ENCODE data around the gene PGAP1.
"Not testable (repeated sequence)": the region's sequence is repeated elsewhere in the genome, so short reads cannot be mapped to it uniquely, and the experiment has no call there.

The PGAP1 gene

DNA sequence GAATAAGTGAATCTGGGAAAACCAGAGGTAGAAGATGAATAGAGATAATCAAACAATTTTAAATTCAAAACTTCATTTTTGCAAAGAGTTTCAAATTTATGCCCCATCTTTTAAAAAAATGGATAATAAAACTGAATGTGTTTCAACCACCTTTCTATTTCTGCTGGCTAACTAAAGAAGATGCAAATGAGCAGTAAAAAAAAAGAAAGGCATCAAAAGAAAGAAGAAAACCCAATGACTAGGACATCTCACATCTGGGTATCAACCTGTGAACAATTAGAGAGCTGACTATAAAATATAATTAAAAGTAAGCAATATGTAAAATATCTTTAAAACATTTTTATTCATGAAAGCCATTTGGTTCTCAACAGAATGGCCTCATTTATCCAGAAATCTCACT, 2.5 kb downstream of the PGAP1 start:
- no peak overlapping the region for H3K27ac ChIP-seq (ENCODE audit: low read depth, low read length)
- H3K4me1 ChIP-seq (ENCODE audit: control insufficient read depth, insufficient read depth, low read length), result peaks cover 22% of the 10 kb centered on the region
- H3K36me3 ChIP-seq (ENCODE audit: control insufficient read depth, insufficient read depth, low read length), result peaks cover 7% of the 10 kb centered on the region
- peak overlapping the region; percentile 99 for H3K4me3 ChIP-seq (ENCODE audit: low read depth, low read length)
- H3K9me3 ChIP-seq (ENCODE audit: control insufficient read depth, insufficient read depth, low read length), result no peaks in the 10 kb centered on the region
- no peak overlapping the region for H3K9ac ChIP-seq (ENCODE audit: low read depth, low read length)
- H3K27me3 ChIP-seq (ENCODE audit: control insufficient read depth, insufficient read depth, low read length), result peaks cover 6% of the 10 kb centered on the region

- no peaks in the 10 kb centered on the region for H3K27me3 ChIP-seq (ENCODE audit: control insufficient read depth, insufficient read depth, low read length)
- H3K9ac ChIP-seq (ENCODE audit: low read depth, low read length), result no peak overlapping the region
- peaks cover 3% of the 10 kb centered on the region; the same call in 1 of the 2 replicates for H3K4me1 ChIP-seq (ENCODE audit: control insufficient read depth, insufficient read depth, low read length)
- peaks cover 49% of the 10 kb centered on the region for H3K36me3 ChIP-seq (ENCODE audit: control insufficient read depth, insufficient read depth, low read length)
- no peak overlapping the region for H3K27ac ChIP-seq (ENCODE audit: low read depth, low read length)
- no peaks in the 10 kb centered on the region for H3K9me3 ChIP-seq (ENCODE audit: control insufficient read depth, insufficient read depth, low read length)
- no peak overlapping the region for H3K4me3 ChIP-seq (ENCODE audit: low read depth, low read length)
Observed at GRCh38 chr2:196918927-196919326, 7.6 kb downstream of the PGAP1 start.

GRCh38 chr2:196917802-196918201, 8.7 kb downstream of the PGAP1 start:
- Histone ChIP-seq H3K9me3 (ENCODE audit: control insufficient read depth, insufficient read depth, low read length) (no peaks in the 10 kb centered on the region), H3K9ac (ENCODE audit: low read depth, low read length) (no peak overlapping the region), H3K27ac (ENCODE audit: low read depth, low read length) (no peak overlapping the region), H3K4me1 (ENCODE audit: control insufficient read depth, insufficient read depth, low read length) (no peaks in the 10 kb centered on the region; the same call in 1 of the 2 replicates), H3K27me3 (ENCODE audit: control insufficient read depth, insufficient read depth, low read length) (no peaks in the 10 kb centered on the region), H3K4me3 (ENCODE audit: low read depth, low read length) (no peak overlapping the region), H3K36me3 (ENCODE audit: control insufficient read depth, insufficient read depth, low read length) (peaks cover 60% of the 10 kb centered on the region)

- no peak overlapping the region for H3K4me3 ChIP-seq (ENCODE audit: low read depth, low read length)
- H3K9ac ChIP-seq (ENCODE audit: low read depth, low read length), result no peak overlapping the region
- H3K36me3 ChIP-seq (ENCODE audit: control insufficient read depth, insufficient read depth, low read length), result peaks cover 72% of the 10 kb centered on the region
- no peaks in the 10 kb centered on the region for H3K4me1 ChIP-seq (ENCODE audit: control insufficient read depth, insufficient read depth, low read length)
- peaks cover 4% of the 10 kb centered on the region for H3K9me3 ChIP-seq (ENCODE audit: control insufficient read depth, insufficient read depth, low read length)
- no peak overlapping the region for H3K27ac ChIP-seq (ENCODE audit: low read depth, low read length)
- H3K27me3 ChIP-seq (ENCODE audit: control insufficient read depth, insufficient read depth, low read length), result no peaks in the 10 kb centered on the region
Observed at GRCh38 chr2:196915507-196916189, 10.9 kb downstream of the PGAP1 start.

DNA sequence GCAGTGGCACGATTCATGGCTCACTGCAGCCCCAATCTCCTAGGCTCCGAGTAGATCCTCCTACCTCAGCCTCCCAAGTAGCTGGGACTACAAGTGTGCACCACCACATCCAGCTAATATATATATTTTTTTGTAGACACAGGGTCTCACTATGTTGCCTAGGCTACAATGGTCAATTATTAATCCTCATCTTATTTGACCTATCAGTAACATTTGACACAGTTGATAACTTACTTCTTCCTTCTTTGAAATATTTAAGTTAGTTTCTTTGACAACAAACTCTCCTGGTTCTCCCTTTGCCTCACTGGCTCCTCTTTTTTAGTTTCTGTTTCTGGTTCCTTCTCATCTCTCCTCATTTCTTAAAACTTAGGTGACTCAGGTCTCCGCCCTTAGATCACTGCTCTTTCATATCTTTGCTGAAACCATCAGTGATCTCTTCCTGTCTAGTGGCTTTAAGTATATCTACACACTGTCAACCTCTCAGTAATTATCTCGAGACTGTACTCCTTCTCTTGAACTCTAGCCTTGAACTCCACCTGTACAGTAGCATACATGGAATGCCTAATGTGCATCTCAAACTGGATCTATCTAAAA, 11.5 kb downstream of the PGAP1 start:
- Histone ChIP-seq H3K27ac (ENCODE audit: low read depth, low read length) (no peak overlapping the region), H3K9me3 (ENCODE audit: control insufficient read depth, insufficient read depth, low read length) (peaks cover 4% of the 10 kb centered on the region), H3K4me3 (ENCODE audit: low read depth, low read length) (no peak overlapping the region), H3K4me1 (ENCODE audit: control insufficient read depth, insufficient read depth, low read length) (no peaks in the 10 kb centered on the region), H3K9ac (ENCODE audit: low read depth, low read length) (no peak overlapping the region), H3K27me3 (ENCODE audit: control insufficient read depth, insufficient read depth, low read length) (no peaks in the 10 kb centered on the region), H3K36me3 (ENCODE audit: control insufficient read depth, insufficient read depth, low read length) (peaks cover 72% of the 10 kb centered on the region)

DNA sequence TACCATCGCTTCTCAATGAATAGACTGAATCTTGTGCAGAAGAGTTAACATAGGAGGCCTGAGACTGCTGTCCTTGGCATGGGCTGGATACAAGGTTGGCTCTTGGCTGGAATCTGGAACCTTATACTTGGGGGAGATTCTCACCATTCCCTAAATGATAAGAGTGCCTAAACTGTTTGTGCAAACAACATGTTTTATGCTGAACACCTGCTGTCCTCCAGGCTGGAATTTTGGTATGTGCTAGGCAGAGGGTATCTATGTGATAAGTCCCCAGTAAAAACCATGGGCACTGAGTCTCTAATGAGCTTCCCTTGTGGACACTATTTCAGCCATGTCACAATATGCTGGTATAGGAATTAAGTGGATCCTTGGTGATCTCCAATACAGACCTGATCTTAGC, 12.8 kb downstream of the PGAP1 start:
- peaks cover 62% of the 10 kb centered on the region for H3K36me3 ChIP-seq (ENCODE audit: control insufficient read depth, insufficient read depth, low read length)
- H3K9me3 ChIP-seq (ENCODE audit: control insufficient read depth, insufficient read depth, low read length), result peaks cover 4% of the 10 kb centered on the region
- H3K27ac ChIP-seq (ENCODE audit: low read depth, low read length), result no peak overlapping the region
- H3K27me3 ChIP-seq (ENCODE audit: control insufficient read depth, insufficient read depth, low read length), result no peaks in the 10 kb centered on the region
- no peak overlapping the region for H3K9ac ChIP-seq (ENCODE audit: low read depth, low read length)
- H3K4me1 ChIP-seq (ENCODE audit: control insufficient read depth, insufficient read depth, low read length), result no peaks in the 10 kb centered on the region
- no peak overlapping the region for H3K4me3 ChIP-seq (ENCODE audit: low read depth, low read length)

- H3K27me3 ChIP-seq (ENCODE audit: control insufficient read depth, insufficient read depth, low read length); H3K9me3 ChIP-seq (ENCODE audit: control insufficient read depth, insufficient read depth, low read length); H3K27ac ChIP-seq (ENCODE audit: low read depth, low read length); H3K4me1 ChIP-seq (ENCODE audit: control insufficient read depth, insufficient read depth, low read length): not testable (repeated sequence)
- peaks cover 17% of the 10 kb centered on the region for H3K36me3 ChIP-seq (ENCODE audit: control insufficient read depth, insufficient read depth, low read length)
- peak overlapping the region; percentile 37; the same call in 1 of the 2 replicates for H3K9ac ChIP-seq (ENCODE audit: low read depth, low read length)
- peak overlapping the region; percentile 41; the same call in 1 of the 2 replicates for H3K4me3 ChIP-seq (ENCODE audit: low read depth, low read length)
Observed at GRCh38 chr2:196905365-196905764, 21.1 kb downstream of the PGAP1 start.

GRCh38 chr2:196902828-196903227, 23.7 kb downstream of the PGAP1 start:
- no peaks in the 10 kb centered on the region for H3K27me3 ChIP-seq (ENCODE audit: control insufficient read depth, insufficient read depth, low read length)
- H3K36me3 ChIP-seq (ENCODE audit: control insufficient read depth, insufficient read depth, low read length), result peaks cover 30% of the 10 kb centered on the region
- no peak overlapping the region for H3K27ac ChIP-seq (ENCODE audit: low read depth, low read length)

DNA sequence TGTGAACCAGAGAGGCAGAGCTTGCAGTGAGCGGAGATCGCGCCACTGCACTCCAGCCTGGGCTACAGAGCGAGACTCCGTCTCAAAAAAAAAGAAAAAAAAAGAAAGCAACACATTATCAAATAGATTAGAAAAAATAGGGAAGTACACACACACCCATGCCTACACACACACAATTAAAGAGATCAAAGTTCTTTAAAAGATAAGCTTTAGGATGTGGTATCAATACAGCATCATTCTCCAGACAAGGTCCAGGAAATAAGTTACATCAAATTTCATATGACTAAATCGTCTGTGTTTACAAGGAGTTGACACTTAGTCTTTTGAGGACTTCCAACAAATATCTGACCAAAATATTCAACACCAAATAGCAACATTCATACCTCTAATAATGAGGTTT, 25.7 kb downstream of the PGAP1 start:
- Histone ChIP-seq H3K9ac (ENCODE audit: low read depth, low read length) (no peak overlapping the region), H3K27me3 (ENCODE audit: control insufficient read depth, insufficient read depth, low read length) (no peaks in the 10 kb centered on the region), H3K4me1 (ENCODE audit: control insufficient read depth, insufficient read depth, low read length) (no peaks in the 10 kb centered on the region; the same call in 1 of the 2 replicates), H3K36me3 (ENCODE audit: control insufficient read depth, insufficient read depth, low read length) (peaks cover 48% of the 10 kb centered on the region), H3K4me3 (ENCODE audit: low read depth, low read length) (no peak overlapping the region), H3K27ac (ENCODE audit: low read depth, low read length) (no peak overlapping the region), H3K9me3 (ENCODE audit: control insufficient read depth, insufficient read depth, low read length) (no peaks in the 10 kb centered on the region)

More at GRCh38 chr2:196902828-196903227, 23.7 kb downstream of the PGAP1 start:
- H3K9ac ChIP-seq (ENCODE audit: low read depth, low read length), result no peak overlapping the region
- no peak overlapping the region for H3K4me3 ChIP-seq (ENCODE audit: low read depth, low read length)
- H3K4me1 ChIP-seq (ENCODE audit: control insufficient read depth, insufficient read depth, low read length), result no peaks in the 10 kb centered on the region; the same call in 1 of the 2 replicates
- H3K9me3 ChIP-seq (ENCODE audit: control insufficient read depth, insufficient read depth, low read length), result no peaks in the 10 kb centered on the region

GRCh38 chr2:196899976-196900375, 26.5 kb downstream of the PGAP1 start:
- no peak overlapping the region for H3K4me3 ChIP-seq (ENCODE audit: low read depth, low read length)
- H3K9me3 ChIP-seq (ENCODE audit: control insufficient read depth, insufficient read depth, low read length), result no peaks in the 10 kb centered on the region
- no peak overlapping the region for H3K9ac ChIP-seq (ENCODE audit: low read depth, low read length)
- no peaks in the 10 kb centered on the region for H3K27me3 ChIP-seq (ENCODE audit: control insufficient read depth, insufficient read depth, low read length)
- H3K36me3 ChIP-seq (ENCODE audit: control insufficient read depth, insufficient read depth, low read length), result peaks cover 56% of the 10 kb centered on the region
- no peaks in the 10 kb centered on the region; the same call in 1 of the 2 replicates for H3K4me1 ChIP-seq (ENCODE audit: control insufficient read depth, insufficient read depth, low read length)
- H3K27ac ChIP-seq (ENCODE audit: low read depth, low read length), result no peak overlapping the region

DNA sequence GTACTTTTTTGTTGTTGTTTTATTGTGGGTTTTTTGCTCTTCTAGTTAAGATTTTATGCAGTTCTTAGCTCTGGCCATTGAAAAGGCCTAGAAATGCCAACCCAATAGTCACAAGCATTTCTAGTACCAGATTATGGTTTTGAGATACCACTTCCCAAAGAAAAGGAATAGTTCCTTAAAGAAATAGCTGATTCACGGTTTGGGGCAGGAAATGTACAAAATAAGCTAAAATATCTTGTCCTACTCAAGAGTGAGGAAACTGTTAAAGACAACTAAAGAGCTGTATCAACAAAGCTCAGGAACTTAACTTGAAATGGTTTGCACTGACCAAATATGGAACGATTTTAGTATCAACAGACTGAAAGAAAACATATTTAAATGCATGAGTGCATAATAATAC, 35.4 kb downstream of the PGAP1 start:
- H3K9ac ChIP-seq (ENCODE audit: low read depth, low read length), result no peak overlapping the region
- H3K36me3 ChIP-seq (ENCODE audit: control insufficient read depth, insufficient read depth, low read length), result peaks cover 60% of the 10 kb centered on the region
- H3K27ac ChIP-seq (ENCODE audit: low read depth, low read length), result no peak overlapping the region
- no peak overlapping the region for H3K4me3 ChIP-seq (ENCODE audit: low read depth, low read length)
- no peaks in the 10 kb centered on the region for H3K27me3 ChIP-seq (ENCODE audit: control insufficient read depth, insufficient read depth, low read length)
- no peaks in the 10 kb centered on the region for H3K4me1 ChIP-seq (ENCODE audit: control insufficient read depth, insufficient read depth, low read length)
- no peaks in the 10 kb centered on the region for H3K9me3 ChIP-seq (ENCODE audit: control insufficient read depth, insufficient read depth, low read length)
